Mucosa of descending colon (tissue), 3 donors: ENCODE data around the gene SH3BP5. TPM values are rescaled to one million over a fixed set of nuclear protein-coding genes. Genes with fewer than 3 reads are reported as not detected.

ENCODE experiments used
- ATAC-seq: fragments of 200-7000 bp; cut with Tn5 transposase; one replicate; pipeline ENCODE4 v1.9.1; 2020; ENCODE audit warnings: mild to moderate bottlenecking, moderate library complexity
- DNase-seq, 3 donors: peaks; one replicate each; pipeline ENCODE4 v3.0.0-alpha.2; 2020
- H3K36me3 ChIP-seq: fragments of 200-600 bp; one replicate; pipeline ENCODE4 v1.8.0; 2021; ENCODE audit warnings: low read depth, mild to moderate bottlenecking
- H3K4me1 ChIP-seq: fragments of 200-600 bp; one replicate; pipeline ENCODE4 v1.8.0; 2021; ENCODE audit warnings: low read depth, mild to moderate bottlenecking
- H3K4me3 ChIP-seq: fragments of 200-600 bp; one replicate; pipeline ENCODE4 v1.8.0; 2021; ENCODE audit warnings: mild to moderate bottlenecking
- H3K9me3 ChIP-seq: fragments of 200-600 bp; one replicate; pipeline ENCODE4 v1.8.0; 2021; ENCODE audit warnings: mild to moderate bottlenecking
- intact Hi-C, 2 donors: fragments of 100-400 bp; cut with DNase I in 1 of 2; cut with micrococcal nuclease in 1 of 2; formaldehyde crosslinking; loops; one replicate each; pipeline versions ENCODE4 v1.11.0 to v1.11.1; 2022; cut with DNase I, micrococcal nuclease
- total RNA-seq, 3 donors: library from RNA; stranded (reverse); fragmentation: NEBNext Ultra II Directional in 2 of 3; extraction: Animal tissue kit (Norgen Biotek cat#: 25700) in 2 of 3; gene quantifications; one replicate each; pipeline versions ENCODE4 v1.2.1 to v1.2.4, GENCODE V29; 2021 to 2023
- TF ChIP-seq, protein P1 (sequence below): fragments of 200-600 bp; IDR thresholded peaks from one replicate; pipeline ENCODE4 v1.8.0; 2022; ENCODE audit warnings: antibody characterized with exemption, mild to moderate bottlenecking
- donor health status: DM: no; HTN: no; CAD: no; lungs with moderate emphysema.
- donor health status: DM: no; HTN: no; CAD: no.
- donor health status: DM: no; HTN: yes; CAD: no.

SH3BP5 gene
- total RNA-seq, 3 donors from 2014 or later, result 5.9 to 20.8 (median 10.9) TPM

DNA sequence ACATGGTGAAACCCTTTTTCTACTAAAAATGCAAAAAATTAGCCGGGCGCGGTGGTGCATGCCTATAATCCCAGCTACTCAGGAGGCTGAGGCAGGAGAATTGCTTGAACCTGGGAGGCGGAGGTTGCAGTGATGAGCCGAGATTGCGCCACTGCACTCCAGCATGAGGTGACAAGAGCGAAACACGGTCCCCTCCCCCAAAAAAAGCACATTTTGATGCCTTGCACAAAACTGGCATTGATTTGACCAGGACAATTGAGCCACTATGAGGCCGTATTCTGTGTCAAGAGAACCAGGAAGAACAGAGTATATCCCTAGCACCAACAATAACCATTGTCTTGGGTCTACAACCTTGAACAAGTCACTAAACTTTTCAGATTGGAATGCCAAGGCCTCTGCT, 50.6 kb downstream of the SH3BP5 start:
- Histone ChIP-seq H3K36me3 (no peaks in the 10 kb centered on the region), H3K4me1 (no peaks in the 10 kb centered on the region), H3K9me3 (no peaks in the 10 kb centered on the region), H3K4me3 (no peak overlapping the region)
- TF ChIP-seq, protein P1, sequence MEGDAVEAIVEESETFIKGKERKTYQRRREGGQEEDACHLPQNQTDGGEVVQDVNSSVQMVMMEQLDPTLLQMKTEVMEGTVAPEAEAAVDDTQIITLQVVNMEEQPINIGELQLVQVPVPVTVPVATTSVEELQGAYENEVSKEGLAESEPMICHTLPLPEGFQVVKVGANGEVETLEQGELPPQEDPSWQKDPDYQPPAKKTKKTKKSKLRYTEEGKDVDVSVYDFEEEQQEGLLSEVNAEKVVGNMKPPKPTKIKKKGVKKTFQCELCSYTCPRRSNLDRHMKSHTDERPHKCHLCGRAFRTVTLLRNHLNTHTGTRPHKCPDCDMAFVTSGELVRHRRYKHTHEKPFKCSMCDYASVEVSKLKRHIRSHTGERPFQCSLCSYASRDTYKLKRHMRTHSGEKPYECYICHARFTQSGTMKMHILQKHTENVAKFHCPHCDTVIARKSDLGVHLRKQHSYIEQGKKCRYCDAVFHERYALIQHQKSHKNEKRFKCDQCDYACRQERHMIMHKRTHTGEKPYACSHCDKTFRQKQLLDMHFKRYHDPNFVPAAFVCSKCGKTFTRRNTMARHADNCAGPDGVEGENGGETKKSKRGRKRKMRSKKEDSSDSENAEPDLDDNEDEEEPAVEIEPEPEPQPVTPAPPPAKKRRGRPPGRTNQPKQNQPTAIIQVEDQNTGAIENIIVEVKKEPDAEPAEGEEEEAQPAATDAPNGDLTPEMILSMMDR, result no peak
- intact Hi-C loops, result no loop called here
- DNase-seq, result no peak
- no peak for ATAC-seq

GRCh38 chr3:15280853-15281532, 51.4 kb downstream of the SH3BP5 start:
- intact Hi-C loops, result no loop called here
- Histone ChIP-seq H3K4me1 (no peaks in the 10 kb centered on the region), H3K36me3 (no peaks in the 10 kb centered on the region), H3K4me3 (no peak overlapping the region), H3K9me3 (no peaks in the 10 kb centered on the region)
- TF ChIP-seq, protein P1, result no peak
- DNase-seq (peak in 1 of 3 donors; percentile 43), ATAC-seq (peak; percentile 94)

GRCh38 chr3:15279671-15280402, 52.5 kb downstream of the SH3BP5 start:
- ATAC-seq, result no peak
- Histone ChIP-seq H3K4me1 (no peaks in the 10 kb centered on the region), H3K4me3 (no peak overlapping the region), H3K36me3 (no peaks in the 10 kb centered on the region), H3K9me3 (no peaks in the 10 kb centered on the region)
- TF ChIP-seq, protein P1, result no peak
- intact Hi-C loops, result no loop called here
- no peak for DNase-seq

DNA sequence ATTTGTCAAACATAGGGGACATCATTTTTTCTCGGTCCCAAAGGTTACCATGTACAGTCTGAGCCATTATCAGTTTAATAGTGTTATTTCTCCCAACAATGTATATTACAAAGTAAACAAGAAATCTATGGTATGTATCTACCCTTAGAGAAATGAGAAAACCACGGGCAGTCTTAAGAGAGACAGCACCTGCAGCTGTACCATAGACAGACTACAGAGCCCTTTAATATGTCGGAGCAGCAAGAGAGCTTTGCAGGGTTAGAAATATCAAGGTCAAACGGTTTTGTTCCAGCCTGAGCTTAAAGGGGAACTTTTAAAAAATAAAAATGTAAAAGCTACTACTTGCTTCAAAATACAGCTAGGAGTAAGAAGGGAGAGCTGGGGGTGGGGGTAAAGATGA, 53.2 kb downstream of the SH3BP5 start:
- no peak overlapping the region for H3K4me3 ChIP-seq
- TF ChIP-seq, protein P1, result no peak
- intact Hi-C loops, result no loop called here
- DNase-seq, result no peak
- ATAC-seq, result no peak
- no peaks in the 10 kb centered on the region for H3K9me3 ChIP-seq
- no peaks in the 10 kb centered on the region for H3K4me1 ChIP-seq
- H3K36me3 ChIP-seq, result no peaks in the 10 kb centered on the region

GRCh38 chr3:15277861-15278500, 54.4 kb downstream of the SH3BP5 start:
- no peak overlapping the region for H3K4me3 ChIP-seq
- no peak for DNase-seq
- intact Hi-C loops, result no loop called here
- no peaks in the 10 kb centered on the region for H3K9me3 ChIP-seq
- no peaks in the 10 kb centered on the region for H3K4me1 ChIP-seq
- H3K36me3 ChIP-seq, result no peaks in the 10 kb centered on the region
- TF ChIP-seq, protein P1, result no peak
- no peak for ATAC-seq
